SK-N-MC (cell line): ENCODE measurements around the gene SLC31A2.

Source experiments
- DNase-seq: peaks from one replicate; pipeline ENCODE4 v3.0.0-alpha.2; 2011; ENCODE audit warnings: low read depth, low spot score
- H3K27ac ChIP-seq: fragments of 200-600 bp; sonication (generic); 2 replicates; pipeline ENCODE4 v1.5.1; 2016; ENCODE audit warnings: mixed run types
- H3K36me3 ChIP-seq: fragments of 200-600 bp; sonication (generic); 2 replicates; pipeline ENCODE4 v1.6.1; 2017; ENCODE audit warnings: antibody characterized with exemption, low read length, mixed read lengths; ENCODE audit not compliant: insufficient read depth
- H3K4me3 ChIP-seq: fragments of 200-600 bp; sonication (generic); 2 replicates; pipeline ENCODE4 v1.5.1; 2016
- H3K9ac ChIP-seq: fragments of 200-600 bp; sonication (generic); 2 replicates; pipeline ENCODE4 v1.8.0; 2017; ENCODE audit warnings: mixed run types, mixed read lengths; ENCODE audit not compliant: insufficient read length
- H3K9me3 ChIP-seq: fragments of 200-600 bp; sonication (generic); 2 replicates; pipeline ENCODE4 v1.6.1; 2017; ENCODE audit warnings: low read depth, mild to moderate bottlenecking, antibody characterized with exemption, low read length, moderate library complexity, mixed read lengths
- EZH2 ChIP-seq: fragments of 200-600 bp; sonication (generic); IDR thresholded peaks from one replicate; pipeline ENCODE4 v1.6.1; 2017; ENCODE audit warnings: antibody characterized with exemption
- FOXP2 ChIP-seq: optimal IDR thresholded peaks from 2 replicates; pipeline ENCODE3; 2011; ENCODE audit warnings: mild to moderate bottlenecking, moderate library complexity; ENCODE audit not compliant: insufficient read depth; ENCODE audit errors: extremely low read length, control extremely low read depth
- POLR2AphosphoS5 ChIP-seq: IDR thresholded peaks from 2 replicates; pipeline ENCODE4 v1.6.1; 2012; ENCODE audit warnings: mild to moderate bottlenecking, low read depth, low read length, borderline replicate concordance

SLC31A2 gene

DNA sequence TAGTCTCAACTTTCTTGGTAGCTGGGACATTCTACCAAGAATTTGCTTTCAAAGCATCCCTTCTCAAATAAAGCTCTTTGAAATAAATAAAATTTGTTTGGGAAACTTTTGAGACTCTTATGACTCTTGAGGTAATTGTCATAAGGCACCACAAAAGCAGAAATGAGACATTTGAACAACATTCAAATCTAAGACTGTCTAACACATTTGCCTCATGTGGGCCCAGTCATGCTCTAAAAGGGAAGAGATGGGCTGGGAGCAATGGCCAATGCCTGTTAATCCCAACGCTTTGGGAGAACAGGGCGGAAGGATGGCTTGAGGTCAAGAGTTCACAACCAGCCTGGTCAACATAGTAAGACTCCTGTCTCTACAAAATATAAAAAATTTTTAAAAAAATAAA, 26.4 kb downstream of the SLC31A2 start:
- no peak overlapping the region for H3K9ac ChIP-seq
- no peak overlapping the region for H3K4me3 ChIP-seq
- TF ChIP-seq EZH2, result no peak
- H3K36me3 ChIP-seq, result peaks cover 72% of the 10 kb centered on the region
- no peak overlapping the region for H3K27ac ChIP-seq
- H3K9me3 ChIP-seq, result no peaks in the 10 kb centered on the region
- no peak for DNase-seq

GRCh38 chr9:113178087-113178486, 27.3 kb downstream of the SLC31A2 start:
- Histone ChIP-seq H3K27ac (no peak overlapping the region), H3K9ac (no peak overlapping the region), H3K4me3 (no peak overlapping the region), H3K36me3 (peaks cover 71% of the 10 kb centered on the region), H3K9me3 (no peaks in the 10 kb centered on the region)
- no peak for TF ChIP-seq POLR2AphosphoS5
- no peak for TF ChIP-seq FOXP2
- no peak for TF ChIP-seq EZH2
- DNase-seq, result no peak

- Histone ChIP-seq H3K9me3 (no peaks in the 10 kb centered on the region), H3K36me3 (peaks cover 74% of the 10 kb centered on the region), H3K27ac (no peak overlapping the region), H3K4me3 (no peak overlapping the region), H3K9ac (no peak overlapping the region)
- TF ChIP-seq POLR2AphosphoS5, result no peak
- TF ChIP-seq EZH2, result no peak
- no peak for TF ChIP-seq FOXP2
- DNase-seq, result no peak
Measured at GRCh38 chr9:113179839-113180238, 29.0 kb downstream of the SLC31A2 start.

- H3K36me3 ChIP-seq, result peaks cover 82% of the 10 kb centered on the region
- no peak for TF ChIP-seq FOXP2
- TF ChIP-seq POLR2AphosphoS5, result no peak
- no peak for TF ChIP-seq EZH2
- no peak overlapping the region for H3K9ac ChIP-seq
- no peak overlapping the region for H3K27ac ChIP-seq
- DNase-seq, result no peak
- H3K4me3 ChIP-seq, result no peak overlapping the region
- H3K9me3 ChIP-seq, result no peaks in the 10 kb centered on the region
Measured at GRCh38 chr9:113181165-113181564, 30.4 kb downstream of the SLC31A2 start.

- H3K9me3 ChIP-seq, result no peaks in the 10 kb centered on the region
- no peak overlapping the region for H3K27ac ChIP-seq
- TF ChIP-seq POLR2AphosphoS5 (no peak), EZH2 (no peak), FOXP2 (no peak)
- peaks cover 82% of the 10 kb centered on the region for H3K36me3 ChIP-seq
- no peak overlapping the region for H3K4me3 ChIP-seq
- H3K9ac ChIP-seq, result no peak overlapping the region
- no peak for DNase-seq
Measured at GRCh38 chr9:113183956-113184488, 33.2 kb downstream of the SLC31A2 start.

DNA sequence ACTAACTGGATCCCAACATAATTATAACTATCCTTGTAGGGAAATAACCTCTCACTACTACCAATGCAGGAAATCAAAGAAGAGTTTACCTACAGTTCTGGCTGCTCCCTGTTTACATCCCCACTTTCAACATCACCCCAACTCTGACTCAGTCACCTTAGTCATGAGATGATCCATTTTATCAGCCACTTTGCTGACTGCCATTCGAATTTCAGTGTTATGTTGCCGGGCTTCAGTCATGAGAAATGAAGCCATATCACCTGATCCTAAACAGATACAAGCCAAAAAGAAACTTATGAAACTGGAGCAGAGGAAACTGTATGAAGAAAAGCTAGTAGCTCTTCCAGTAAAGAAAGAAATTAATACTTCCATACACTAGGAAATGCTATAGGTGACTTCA, 33.7 kb downstream of the SLC31A2 start:
- TF ChIP-seq EZH2 (no peak), POLR2AphosphoS5 (no peak), FOXP2 (no peak)
- no peak overlapping the region for H3K9ac ChIP-seq
- H3K27ac ChIP-seq, result no peak overlapping the region
- no peak for DNase-seq
- no peak overlapping the region for H3K4me3 ChIP-seq
- H3K9me3 ChIP-seq, result no peaks in the 10 kb centered on the region
- H3K36me3 ChIP-seq, result peaks cover 83% of the 10 kb centered on the region

GRCh38 chr9:113185271-113185670, 34.5 kb downstream of the SLC31A2 start:
- no peak for TF ChIP-seq EZH2
- no peak for TF ChIP-seq FOXP2
- TF ChIP-seq POLR2AphosphoS5, result no peak
- DNase-seq, result no peak
- Histone ChIP-seq H3K36me3 (peaks cover 84% of the 10 kb centered on the region), H3K4me3 (no peak overlapping the region), H3K27ac (no peak overlapping the region), H3K9ac (no peak overlapping the region), H3K9me3 (no peaks in the 10 kb centered on the region)

DNA sequence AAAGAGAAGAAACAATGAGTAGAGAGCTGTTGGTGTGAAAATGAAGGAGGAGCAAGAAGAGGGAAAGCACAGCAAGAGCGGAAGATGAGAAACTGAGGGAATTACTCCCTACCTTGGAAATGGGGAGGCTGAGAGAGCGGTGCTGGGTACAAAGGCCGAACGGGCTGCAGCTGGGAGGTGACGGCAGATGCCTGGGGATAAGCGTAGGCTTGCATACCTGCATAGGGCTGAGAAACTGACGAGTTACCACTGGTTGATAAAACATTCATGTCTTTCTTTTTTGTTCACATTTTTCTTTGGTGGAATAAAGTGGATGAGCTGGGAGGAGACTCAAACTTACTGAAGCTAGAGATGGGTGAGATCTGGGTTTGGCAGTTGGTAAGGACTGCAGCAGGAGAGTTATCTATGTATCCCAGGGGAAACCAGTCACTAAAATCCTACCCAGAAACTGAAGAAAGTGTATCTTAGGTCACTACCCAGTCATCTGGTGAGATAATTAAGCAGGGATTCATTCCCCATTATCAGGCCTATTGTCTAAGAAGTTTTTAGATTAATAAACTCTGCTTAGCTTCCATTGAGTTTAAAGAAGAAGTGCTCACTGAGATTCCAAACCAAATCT, 35.4 kb downstream of the SLC31A2 start:
- no peak for TF ChIP-seq EZH2
- TF ChIP-seq FOXP2, result no peak
- TF ChIP-seq POLR2AphosphoS5, result no peak
- H3K9me3 ChIP-seq, result no peaks in the 10 kb centered on the region
- H3K36me3 ChIP-seq, result peaks cover 82% of the 10 kb centered on the region
- H3K9ac ChIP-seq, result no peak overlapping the region
- no peak overlapping the region for H3K4me3 ChIP-seq
- H3K27ac ChIP-seq, result no peak overlapping the region
- DNase-seq, result no peak
